Adrenal gland (tissue), 5 donors: ENCODE measurements around the gene NOC4L.

ENCODE experiments used
- POLR2A ChIP-seq, 2 donors: fragments of 450-650 bp; IDR thresholded peaks; one replicate each; pipeline ENCODE4 v1.6.1; 2017; ENCODE audit warnings: antibody characterized with exemption in 2 of 2, mild to moderate bottlenecking in 2 of 2, moderate library complexity in 1 of 2
- TF ChIP-seq, protein P1 (sequence below), 6 experiments: fragments of 450-650 bp in 4 of 6; fragments of 200-600 bp in 2 of 6; sonication (generic) in 1 of 6; IDR thresholded peaks; 1 replicate in 5 of 6; 2 replicates in 1 of 6; pipeline versions ENCODE4 v1.5.1 to v1.8.0; 2016 to 2021; ENCODE audit warnings: antibody characterized with exemption in 6 of 6, mild to moderate bottlenecking in 2 of 6, moderate library complexity in 1 of 6
- donor health status: DM: no; HTN: no; CAD: no.

DNA sequence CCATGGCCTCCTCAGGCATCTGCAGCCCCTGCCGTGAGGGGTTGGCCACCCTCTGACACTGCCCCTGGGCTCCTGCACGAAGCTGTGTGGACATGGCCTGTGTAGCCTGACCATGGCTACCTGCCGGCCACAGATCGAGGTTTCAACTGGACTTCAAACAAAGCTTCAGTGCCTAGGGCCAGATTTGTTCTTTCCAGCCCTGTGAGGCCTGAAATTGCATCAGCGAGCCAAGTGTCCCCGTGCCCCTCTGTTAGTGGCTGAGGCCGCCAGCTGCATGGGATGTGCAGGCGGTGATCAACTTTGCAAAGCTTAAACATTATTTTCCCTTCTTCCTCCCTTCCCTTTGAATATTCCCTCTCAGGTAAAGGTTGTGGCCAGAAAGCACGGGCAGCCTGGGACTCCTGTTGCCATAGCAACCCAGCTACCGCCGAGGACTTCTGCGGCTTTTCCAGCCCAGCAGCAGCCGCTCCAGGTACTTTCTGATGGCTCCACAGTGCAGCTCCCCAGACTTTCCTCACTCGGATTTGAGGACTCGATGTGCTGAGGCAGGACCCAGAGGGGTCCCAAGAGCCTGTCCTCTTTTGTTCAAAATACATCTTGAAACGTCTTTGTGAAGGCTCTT lies 35.9 kb upstream of the NOC4L start:
- TF ChIP-seq, protein P1, sequence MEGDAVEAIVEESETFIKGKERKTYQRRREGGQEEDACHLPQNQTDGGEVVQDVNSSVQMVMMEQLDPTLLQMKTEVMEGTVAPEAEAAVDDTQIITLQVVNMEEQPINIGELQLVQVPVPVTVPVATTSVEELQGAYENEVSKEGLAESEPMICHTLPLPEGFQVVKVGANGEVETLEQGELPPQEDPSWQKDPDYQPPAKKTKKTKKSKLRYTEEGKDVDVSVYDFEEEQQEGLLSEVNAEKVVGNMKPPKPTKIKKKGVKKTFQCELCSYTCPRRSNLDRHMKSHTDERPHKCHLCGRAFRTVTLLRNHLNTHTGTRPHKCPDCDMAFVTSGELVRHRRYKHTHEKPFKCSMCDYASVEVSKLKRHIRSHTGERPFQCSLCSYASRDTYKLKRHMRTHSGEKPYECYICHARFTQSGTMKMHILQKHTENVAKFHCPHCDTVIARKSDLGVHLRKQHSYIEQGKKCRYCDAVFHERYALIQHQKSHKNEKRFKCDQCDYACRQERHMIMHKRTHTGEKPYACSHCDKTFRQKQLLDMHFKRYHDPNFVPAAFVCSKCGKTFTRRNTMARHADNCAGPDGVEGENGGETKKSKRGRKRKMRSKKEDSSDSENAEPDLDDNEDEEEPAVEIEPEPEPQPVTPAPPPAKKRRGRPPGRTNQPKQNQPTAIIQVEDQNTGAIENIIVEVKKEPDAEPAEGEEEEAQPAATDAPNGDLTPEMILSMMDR (IDR thresholded peaks at IDR 0.05): no peak
- no peak for TF ChIP-seq POLR2A (IDR thresholded peaks at IDR 0.05)
